GM19372 (cell line): ENCODE results near the gene XIRP2.
"Not testable (repeated sequence)": the region's sequence is repeated elsewhere in the genome, so short reads cannot be mapped to it uniquely, and the experiment has no call there.

Source experiments
- ATAC-seq: cut with Tn5 transposase; IDR thresholded peaks from one replicate; pipeline ENCODE4 v1.9.1; 2021; ENCODE audit warnings: mild to moderate bottlenecking, low read depth, moderate library complexity; ENCODE audit not compliant: unreplicated experiment

The XIRP2 gene

DNA sequence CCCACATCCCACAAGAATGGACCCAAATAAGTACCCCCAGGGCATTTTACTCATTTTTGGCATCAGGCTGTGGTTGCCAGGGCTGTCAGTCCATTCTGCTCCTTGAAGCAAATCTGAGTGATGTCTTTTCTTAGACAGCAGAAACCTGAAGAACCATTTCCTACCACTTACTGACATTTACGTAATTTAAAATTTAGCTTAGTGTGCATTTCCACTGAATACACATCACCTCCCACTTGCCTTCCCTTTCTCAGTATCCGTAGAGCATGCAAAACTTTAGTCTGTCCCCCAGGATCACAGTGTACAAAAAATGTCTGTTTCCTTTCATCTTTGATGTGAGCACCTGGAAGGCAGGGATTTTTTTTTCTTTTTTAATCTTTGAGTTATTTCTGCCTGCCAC is 130.3 kb downstream of the XIRP2 start:
- ATAC-seq = no peak

DNA sequence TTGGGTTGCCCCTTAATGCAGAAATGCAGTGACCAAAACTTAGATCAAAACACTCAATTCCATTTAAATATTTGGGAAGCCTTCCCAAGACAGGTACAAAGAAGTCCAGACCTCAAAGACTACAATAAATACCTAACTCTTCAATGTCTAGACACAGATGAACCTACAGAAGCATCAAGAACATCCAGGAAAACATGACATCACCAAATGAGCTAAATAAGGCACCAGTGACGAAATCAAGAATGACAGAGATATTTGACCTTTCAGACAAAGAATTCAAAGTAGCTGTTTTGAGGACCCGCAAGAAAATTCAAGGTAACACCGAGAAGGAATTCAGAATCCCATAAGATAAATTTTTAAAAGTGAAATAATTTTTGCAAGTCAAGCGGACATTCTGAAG is 140.2 kb downstream of the XIRP2 start:
- no peak for ATAC-seq

DNA sequence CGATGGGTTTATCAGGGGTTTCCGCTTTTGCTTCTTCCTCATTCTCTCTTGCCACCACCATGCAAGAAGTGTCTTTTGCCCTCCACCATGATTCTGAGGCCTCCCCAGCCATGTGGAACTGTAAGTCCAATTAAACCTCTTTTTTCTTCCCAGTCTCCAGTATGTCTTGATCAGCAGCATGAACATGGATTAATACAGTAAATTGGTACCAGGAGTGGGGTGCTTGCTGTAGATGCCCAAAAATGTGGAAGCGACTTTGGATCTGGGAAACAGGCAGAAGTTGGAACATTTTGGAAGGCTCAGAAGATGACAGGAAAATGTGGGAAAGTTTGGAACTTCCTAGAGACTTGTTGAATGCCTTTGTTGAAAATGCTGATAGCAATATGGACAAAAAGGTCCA is 146.7 kb downstream of the XIRP2 start:
- ATAC-seq = not testable (repeated sequence)

DNA sequence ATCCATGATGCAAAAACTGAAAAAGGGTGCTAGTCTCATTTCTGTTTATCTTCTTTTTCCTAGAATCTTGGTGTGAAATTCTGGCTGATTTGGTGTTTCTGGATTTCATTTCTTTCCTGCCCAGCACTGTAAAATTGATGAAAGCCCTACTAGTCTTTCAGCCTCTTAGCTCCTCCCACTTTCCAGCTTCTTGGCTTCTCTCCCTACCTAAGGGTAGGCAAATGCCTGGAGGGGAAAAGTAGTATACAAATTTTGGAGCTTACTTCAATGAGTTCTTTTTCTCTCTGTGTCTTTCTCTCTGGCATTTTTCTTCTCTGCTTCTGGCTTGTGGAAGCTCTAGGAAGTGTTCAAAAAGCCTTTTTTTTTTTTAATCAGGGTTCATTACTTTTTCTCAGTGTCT is 160.5 kb downstream of the XIRP2 start:
- ATAC-seq = no peak

DNA sequence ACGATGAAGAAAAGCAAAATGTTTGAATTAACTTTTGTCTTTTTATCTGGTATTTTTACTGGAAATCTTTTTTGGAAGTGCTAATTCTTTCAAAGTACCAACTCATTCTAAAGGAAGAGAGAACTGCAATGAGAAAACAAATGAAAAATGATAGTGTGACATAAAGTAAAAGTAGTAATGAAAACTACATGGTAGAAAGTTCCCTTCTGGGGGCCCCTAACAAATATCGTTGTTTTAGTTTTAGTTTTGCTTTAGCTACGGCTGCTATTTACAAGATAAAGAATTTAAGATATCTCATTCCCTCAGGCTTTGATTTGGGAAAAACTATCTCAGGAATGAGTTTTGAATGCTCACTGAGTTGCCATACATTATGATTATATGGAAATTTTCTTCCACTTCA is 161.4 kb downstream of the XIRP2 start:
- ATAC-seq = no peak

DNA sequence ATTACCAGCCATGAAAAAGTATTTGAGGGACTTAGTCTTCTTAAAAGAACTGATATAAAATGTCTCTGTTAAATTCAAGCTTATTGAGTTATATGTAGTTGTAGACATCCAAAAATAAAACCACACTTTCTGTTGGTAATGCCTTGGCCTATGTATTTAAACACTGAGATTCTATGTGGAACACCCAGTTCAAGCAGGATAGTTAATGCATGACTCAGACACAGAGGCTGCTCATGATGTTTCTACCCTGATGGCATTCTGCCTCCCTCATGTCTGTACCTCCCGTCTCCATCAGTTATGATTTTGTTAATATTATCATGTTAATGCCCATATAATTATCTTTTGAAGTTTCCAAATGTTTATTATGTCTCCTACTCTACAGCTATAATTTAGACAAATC is 164.5 kb downstream of the XIRP2 start:
- no peak for ATAC-seq

DNA sequence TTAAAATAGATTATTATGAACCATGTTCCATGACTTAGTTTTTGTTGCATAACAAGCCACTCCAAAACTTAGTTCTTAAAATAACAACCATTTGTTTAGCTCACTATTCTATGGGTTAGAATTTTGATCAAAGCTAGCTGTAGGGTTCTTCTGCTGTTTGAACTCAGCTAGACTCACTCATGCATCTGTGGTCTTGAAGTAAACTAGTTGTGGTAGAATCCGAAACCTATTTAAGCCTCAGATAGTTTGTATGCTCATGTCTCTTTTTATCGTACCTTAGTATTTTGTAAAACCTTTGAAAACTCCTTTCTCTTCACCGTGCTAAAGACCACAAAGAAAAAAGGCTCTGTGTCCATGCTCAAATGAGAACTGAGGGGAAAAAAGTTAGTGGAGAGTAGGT is 166.6 kb downstream of the XIRP2 start:
- ATAC-seq = no peak

DNA sequence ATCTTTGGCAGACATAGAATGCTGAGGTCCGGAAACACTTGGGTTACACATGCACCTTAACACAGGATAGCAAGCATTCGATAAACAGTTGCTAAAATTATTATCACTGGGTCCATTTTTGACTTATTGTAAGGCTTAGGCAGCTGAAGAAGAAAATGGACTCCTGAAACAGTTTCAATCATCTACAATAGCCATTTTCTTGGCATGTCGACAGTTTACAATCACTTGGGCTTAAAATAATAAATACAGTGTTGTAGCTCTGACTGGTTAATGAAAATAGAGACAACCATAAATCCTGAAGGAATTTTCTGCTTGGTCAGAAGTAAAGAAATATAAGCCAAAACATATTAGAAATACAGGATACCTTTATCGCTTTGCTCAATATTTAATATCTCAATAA is 169.2 kb downstream of the XIRP2 start:
- no peak for ATAC-seq

DNA sequence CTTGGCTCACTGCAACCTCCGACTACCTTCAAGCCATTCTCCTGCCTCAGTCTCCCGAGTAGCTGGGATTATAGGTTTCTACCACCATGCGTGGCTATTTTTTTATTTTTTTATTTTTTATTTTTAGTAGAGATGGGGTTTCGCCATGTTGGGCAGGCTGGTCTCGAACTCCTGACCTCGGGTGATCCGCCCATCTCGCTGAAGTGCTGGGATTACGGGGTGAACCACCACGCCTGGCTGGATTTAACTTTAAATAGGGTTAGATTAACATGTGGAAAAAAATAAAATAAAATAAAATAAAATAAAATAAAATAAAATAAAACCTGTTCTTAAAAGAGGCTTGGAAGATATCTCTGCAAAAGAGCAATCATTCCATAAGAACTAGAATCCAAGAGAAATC is 170.9 kb downstream of the XIRP2 start:
- no peak for ATAC-seq

DNA sequence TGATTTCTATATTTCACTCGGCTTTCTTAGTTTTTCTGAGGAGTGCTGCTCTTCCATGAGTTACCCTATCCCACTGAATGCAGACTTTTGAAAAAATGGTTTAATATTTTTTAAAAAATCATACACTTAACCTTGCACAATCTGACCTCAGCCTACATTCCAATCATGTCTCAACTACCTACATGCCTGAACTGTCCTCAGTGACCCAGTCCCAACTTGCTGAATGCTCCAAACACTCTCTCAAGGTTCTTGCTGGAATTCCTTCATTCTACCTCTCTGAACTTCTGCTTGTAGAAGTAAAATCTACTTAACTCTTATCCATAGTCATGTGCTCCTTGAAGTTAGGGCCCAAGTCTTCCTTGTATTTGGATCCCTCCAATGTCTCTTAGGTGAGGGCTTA is 181.6 kb downstream of the XIRP2 start:
- no peak for ATAC-seq

DNA sequence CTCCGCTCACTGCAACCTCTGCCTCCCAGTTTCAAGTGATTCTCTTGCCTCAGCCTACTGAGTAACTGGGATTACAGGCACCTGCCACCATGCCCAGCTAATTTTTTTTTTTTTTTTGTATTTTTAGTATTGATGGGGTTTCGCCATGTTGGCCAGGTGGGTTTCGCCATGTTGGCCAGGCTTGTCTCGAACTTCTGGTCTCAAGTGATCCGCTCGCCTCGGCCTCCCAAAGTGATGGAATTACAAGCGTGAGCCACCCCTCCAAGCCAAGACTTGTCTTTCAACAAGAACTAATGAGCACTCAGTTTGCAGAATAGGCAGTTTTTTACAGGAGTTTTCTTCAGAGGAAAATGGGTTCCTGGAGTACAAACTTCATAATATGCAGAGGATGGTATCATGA is 187.4 kb downstream of the XIRP2 start:
- ATAC-seq = not testable (repeated sequence)

DNA sequence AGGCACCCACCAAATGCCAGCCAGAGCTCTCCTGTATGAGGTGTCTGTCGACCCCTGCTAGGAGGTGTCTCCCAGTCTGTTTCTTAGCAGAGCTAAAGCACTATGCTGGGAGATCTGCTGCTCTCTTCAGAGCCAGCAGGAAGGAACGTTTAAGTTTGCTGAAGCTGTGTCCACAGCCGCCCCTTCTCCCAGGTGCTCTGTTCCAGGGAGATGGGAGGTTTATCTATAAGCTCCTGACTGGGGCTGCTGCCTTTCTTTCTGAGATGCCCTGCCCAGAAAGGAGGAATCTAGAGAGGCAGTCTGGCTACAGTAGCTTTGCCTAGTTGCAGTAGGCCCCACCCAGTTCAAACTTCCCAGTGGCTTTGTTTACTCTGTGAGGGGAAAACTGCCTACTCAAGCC is 210.7 kb downstream of the XIRP2 start:
- ATAC-seq = not testable (repeated sequence)

DNA sequence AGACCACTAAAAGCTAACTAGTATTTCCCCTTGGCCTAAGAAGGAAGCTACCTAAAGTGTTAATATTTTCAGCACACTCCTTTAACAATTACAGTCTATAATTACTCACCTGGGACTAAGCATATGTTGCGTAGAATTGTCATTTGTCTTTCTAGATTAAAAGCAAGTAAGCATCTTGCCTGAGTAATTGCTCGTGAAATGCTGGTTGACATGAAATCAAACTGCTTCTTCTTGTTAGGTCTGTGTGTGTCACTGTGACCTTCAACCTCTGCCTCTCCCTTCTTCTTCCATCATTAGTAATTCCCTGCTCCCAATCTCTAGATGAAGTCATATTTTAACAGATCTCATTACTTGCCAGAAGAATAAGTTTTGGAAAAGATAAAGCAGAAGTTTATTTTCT is 212.2 kb downstream of the XIRP2 start:
- no peak for ATAC-seq

DNA sequence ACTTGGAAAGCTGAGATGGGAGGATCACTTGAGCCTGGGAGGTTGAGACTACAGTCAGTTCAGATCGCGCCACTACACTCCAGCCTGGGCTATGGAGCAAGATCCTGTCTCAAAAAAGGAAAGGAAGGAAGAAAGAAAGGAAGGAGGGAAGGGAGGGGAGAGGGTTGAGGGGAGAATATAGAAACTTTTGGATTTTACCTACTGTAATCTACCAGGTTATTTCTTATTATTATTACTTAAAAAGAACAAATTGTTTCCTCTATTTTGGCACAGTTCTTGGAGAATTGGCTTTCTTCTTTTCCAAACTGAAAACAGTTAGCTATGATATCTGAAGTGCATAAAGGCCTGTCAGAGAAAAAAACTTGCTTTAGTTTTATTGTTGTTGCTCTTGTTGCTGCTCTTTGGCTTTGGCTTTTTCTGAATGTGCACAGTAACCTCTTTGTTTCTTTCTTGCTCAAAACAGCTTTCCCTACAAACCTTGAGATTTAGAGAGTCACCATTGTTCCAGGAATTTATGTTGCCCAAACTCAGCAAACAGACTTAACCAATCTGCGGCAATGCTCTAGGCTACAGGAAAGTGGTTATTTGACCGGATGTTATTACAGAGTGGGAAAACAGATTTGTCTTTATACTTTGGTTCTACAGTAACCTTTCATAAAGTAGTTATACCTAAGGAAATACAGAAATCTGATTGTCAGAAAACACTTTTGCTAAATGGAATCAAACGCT is 214.9 kb downstream of the XIRP2 start:
- ATAC-seq = no peak

DNA sequence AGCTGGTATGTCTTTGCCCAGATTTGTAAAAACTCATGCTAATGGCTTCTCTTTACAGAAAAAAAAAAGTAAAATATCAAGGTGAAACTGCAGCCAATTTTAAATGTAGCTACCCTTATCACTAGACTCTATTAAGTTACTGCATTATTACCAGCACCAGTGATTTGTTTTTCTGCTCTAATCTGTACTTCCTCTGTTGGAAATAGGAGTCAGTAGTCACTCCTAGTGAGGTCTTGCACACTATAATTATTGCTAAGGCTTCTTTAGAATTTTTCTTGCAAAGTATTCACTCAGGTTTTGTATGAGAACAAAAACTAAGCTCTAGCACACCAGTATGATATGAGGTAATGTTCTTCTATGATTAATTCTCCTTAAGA is 215.5 kb downstream of the XIRP2 start:
- ATAC-seq = no peak

DNA sequence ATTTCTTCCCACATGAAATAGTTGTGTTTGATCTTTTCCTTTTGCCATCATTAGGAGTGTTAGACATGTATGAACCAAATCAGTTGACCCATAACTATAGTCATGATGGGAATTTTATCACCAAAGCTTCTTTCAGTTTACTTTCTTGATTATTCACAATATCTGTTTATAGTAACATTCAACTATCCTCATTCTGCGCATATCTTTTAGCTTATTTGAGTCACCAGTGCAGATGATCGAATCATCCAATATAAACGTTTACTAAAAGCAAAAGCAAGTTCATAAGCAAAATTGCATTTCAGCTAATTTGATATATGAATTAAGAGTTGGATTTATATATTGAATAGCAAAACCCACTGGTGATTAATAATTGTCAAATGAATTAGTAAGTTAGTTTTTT is 216.4 kb downstream of the XIRP2 start:
- no peak for ATAC-seq

DNA sequence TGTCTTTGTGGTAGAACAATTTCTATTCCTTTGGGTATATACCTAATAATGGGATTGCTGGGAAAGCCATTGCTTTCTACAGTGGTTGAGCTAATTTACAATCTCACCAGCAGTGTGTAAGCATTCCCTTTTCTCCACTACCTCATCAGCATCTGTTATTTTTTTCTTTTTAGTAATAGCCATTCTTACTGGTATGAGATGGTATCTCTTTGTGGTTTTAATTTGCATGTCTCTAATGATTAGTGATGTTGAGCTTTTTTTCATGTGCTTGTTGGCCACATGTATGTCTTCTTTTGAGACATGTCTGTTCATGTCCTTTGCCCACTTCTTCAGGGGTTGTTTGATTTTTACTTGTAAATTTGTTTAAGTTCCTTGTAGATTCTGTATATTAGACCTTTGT is 221.4 kb downstream of the XIRP2 start:
- ATAC-seq = not testable (repeated sequence)

DNA sequence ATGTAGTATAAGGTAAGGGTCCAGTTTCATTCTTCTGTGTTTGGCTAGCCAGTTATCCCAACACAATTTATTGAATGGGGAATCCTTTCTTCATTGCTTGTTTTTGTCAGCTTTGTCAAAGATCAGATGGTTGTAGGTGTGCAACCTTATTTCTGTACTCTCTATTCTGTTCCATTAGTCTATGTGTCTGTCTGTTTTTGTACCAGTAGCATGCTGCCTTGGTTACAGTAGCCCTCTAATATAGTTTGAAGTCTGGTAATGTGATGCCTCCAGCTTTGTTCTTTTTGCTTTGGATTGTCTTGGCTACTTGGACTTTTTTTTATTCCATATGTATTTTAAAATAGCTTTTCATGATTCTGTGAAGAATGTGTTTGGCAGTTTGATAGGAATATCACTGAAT is 222.1 kb downstream of the XIRP2 start:
- ATAC-seq = no peak

DNA sequence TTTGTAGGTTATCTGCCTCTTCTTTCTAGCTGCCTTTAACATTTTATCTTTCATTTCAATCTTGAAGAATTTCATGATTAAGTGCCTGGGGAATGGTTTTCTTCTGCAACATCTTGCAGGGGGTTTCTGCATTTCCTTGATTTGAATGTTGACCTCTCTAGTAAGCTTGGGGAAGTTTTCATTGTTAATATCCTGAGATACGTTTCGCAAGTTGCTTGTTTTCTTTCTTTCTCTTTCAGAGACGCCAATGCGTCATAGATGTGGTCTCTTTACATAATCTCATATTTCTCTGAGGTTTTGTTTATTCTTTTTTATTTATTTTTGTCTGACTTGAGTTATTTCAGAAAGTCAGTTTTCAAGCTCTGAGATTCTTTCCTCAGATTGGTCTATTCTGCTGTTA is 225.7 kb downstream of the XIRP2 start:
- ATAC-seq = no peak

DNA sequence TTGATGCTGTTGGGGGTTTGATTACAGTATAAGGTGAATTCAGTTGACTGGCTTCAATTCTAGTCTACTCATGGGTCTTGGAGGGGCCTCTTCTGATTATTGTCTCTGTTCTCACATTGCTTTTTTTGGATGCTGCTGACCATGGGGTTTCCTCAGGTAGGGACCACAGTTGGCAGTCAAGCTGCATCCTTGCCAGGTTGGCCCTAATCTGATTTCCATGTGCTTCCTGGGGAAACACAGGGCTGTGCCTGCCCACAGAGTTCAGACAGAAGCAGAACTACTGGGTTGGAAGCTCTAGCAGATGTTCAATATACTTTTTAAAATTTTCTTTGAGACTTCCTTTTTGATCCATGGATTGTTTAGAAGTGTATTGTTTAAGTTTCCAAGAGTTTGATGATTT is 227.3 kb downstream of the XIRP2 start:
- no peak for ATAC-seq

DNA sequence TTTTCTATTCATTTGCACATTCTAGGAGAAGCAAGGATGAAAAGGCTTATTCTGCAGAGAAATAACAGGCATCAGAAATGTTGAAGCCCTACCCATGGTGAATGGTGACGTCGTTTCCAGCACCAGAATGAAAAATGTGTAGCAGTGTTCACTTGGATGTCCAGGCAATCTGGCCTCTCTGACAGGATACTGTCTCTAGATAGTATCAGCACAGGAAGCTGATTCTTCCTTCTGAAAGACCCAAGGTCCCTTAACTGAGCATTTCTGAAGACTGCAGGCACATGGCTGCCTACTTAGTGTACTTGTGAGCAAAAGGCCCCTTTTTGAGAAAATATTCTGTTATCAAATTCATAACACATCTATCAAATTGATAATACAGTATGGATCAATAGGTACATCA is 234.1 kb downstream of the XIRP2 start:
- no peak for ATAC-seq

DNA sequence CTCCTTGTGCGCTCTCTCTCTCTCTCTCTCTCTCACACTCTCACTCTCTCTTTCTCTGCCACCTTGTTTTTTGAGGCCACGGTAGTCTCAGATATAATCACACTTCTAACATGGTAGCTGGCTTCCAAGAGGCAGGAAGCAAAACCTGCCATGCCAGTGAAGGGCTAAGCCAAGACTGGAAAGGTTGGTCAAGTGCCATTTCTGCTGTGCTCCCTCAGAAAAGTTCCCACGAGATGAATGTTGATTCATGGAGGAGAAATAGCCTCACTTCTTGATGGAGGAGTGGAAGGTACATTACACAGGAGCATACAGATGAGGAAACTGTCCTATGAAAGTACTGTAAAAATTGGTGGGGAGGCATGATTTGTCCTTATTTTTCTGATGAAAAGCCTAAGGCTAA is 237.9 kb downstream of the XIRP2 start:
- ATAC-seq = no peak

DNA sequence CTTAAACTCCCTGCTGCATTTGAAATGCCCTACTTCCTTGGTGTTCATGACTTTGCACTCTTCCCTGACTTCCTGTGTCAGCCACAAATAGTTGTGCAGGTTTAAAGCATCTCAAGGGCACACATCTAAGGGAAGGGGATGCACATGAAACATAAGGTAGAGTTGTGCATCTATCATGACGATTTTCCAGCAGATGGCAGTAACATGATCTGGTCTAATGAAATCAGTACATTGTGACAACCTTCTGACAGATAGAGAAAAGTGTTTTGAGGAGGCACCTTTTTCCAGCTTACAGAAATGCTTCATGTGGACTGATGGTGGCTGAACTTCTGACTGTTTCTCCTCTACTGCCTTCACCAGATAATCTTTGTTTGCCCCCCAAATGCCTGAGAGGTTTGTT is 238.9 kb downstream of the XIRP2 start:
- no peak for ATAC-seq
